Middle frontal gyrus (tissue), 1 donor: Measurements from ENCODE around the gene KRT34.
"Not testable (repeated sequence)": the region's sequence is repeated elsewhere in the genome, so short reads cannot be mapped to it uniquely, and the experiment has no call there.

Source experiments
- DNase-seq: peaks from one replicate; pipeline ENCODE4 v3.0.0-alpha.2; 2015; ENCODE audit warnings: low spot score; ENCODE audit errors: extremely low spot score

Gene KRT34

DNA sequence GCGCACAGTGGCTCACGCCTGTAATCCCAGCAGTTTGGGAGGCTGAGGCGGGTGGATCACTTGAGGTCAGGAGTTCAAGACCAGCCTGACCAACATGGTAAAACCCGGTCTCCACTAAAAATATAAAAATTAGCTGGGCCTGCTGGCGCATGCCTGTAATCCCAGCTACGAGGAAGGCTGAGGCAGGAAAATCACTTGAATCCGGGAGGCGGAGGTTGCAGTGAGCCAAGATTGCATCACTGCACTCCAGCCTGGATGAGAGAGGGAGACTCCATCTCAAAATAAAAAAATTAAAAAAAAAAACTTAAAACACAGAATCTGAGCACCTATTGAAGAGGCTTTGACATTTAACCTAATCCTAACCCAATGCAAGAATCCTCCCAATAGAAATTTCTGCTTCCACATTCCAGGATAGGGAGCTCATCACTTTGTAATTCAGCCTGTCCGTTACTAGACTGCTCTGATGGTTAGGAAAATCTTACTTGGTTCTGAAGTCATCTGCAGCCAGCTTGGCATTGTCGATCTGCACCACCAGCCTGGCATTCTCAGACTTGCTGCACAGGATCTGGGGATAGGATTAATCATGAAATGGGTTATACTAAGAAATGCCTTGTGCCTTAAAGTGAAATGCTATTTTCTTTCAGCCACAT is 14.6 kb downstream of the KRT34 start:
- DNase-seq: no peak

GRCh38 chr17:41366070-41366469 is 16.0 kb downstream of the KRT34 start:
- no peak for DNase-seq

DNA sequence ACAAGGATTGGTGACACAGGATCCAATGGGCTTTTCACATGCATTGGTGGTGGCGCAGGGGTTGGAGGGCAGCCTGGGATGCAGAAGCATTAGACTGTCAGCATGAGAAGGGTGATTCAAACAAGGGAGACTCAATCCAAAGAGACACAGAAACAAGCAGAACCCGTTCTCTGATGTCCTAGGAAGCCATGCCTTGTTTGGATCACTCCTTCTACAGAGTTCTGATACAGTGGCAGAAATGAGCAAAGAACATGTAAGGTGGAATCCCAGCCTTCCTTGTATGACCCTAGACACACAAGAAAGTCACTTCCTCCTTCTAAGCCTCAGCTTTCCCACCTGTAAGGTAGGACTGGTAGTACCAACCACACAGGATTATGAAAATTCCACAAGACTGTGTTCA is 18.2 kb downstream of the KRT34 start:
- DNase-seq: no peak

DNA sequence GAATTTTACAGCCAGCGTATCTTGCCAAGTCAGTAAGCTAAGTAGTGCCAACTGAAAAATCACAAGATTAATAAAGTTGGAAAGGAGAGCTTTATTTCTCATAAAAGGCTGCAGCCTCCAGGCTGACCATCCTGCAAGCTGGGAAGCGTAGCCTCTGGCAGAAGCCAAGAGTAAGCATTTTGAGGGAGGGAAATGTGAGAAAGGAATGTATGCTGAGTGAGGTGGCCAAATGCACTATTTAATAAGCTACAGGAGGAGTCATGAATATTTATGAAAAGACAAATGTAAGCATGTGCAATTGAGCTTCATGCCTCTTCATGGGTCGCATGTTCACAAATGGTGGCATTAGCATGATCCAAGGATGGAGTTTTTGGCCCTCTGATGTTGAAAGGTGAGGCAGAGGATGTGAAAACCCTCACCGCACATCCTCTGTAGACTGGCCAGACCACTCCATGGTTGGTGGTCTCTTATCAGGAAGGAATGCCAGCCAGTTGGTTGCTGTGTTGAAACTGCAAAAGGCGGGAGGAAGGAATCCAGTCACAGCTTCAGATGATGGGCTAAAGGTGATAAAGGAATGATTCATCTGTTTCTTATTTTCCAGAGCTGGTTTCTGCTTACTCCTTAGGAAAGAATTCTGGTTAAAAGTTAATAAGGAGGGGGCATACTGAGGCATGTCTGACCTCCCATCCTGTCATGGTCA is 21.7 kb downstream of the KRT34 start:
- no peak for DNase-seq

- no peak for DNase-seq
Measured at GRCh38 chr17:41354536-41354935, 27.6 kb downstream of the KRT34 start.

GRCh38 chr17:41352597-41353366 is 29.3 kb downstream of the KRT34 start:
- no peak for DNase-seq

- DNase-seq: no peak
Measured at GRCh38 chr17:41351177-41351576, 30.9 kb downstream of the KRT34 start.

DNA sequence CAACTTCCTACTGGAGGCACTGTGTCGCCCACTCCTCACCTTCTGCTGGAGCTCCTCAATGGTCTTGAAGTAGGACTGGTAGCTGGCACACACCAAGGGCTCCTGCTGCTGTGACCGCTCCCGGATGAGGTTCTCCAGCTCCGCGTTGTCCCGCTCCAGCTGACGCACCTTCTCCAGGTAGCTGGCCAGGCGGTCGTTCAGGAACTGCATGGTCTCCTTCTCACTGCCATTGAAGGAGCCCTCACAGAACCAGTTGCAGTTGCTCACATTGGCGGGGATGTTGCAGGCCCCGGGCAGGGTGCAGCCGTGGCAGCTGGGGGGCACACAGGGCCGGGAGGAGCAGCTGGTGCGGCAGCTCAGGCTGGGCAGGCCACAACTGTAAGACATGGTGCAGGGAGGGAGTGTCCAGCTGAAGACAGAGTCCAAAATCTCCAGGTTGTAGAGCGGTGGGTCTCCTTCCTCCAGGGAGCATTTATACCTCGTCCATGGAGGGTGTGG is 31.7 kb downstream of the KRT34 start, which contains the start of gene KRT33A:
TSS of gene KRT33A (minus strand) at position 448 of the 498 bp plus-strand sequence. CDS start at position 387, 61 bp downstream.
- not testable (repeated sequence) for DNase-seq

DNA sequence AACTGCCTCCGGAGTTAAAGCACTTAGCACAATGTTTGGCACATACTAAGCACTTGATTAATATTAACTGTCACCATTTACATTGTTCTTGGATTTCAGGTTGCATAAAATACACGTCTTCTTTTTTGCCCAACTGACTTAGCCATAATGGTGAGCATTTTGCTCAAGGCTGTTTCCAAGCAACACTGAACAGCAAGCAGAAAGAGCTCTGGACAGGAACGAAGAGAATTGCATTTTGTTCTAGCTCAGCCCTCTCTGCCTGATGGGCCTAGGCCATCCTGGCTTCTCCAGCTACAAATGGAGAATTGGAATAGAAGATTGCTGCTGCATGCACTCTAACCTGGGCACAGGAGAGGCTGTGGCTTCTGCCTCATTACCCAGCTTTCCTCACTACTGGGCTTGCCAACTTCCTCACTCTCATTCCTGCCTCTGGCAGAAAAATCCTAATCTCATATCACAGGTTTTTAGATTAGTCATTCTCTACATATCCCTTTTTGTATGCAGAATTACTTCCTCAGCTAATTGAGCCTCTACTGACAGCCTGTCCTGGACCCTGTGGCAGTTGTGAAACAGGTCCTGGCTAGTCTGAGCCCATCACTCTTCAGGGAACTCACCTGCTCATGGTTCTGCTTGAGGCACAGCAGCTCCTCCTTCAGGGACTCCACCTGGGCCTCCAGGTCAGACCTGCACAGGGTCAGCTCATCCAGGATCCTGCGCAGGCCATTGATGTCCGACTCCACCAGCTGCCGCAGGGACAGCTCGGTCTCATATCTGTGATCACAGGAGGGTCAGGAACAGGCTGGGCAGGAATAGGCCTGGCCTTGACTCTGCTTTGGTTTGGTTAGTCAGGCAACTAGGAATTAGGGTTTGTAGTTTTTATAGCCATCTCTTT is 34.0 kb downstream of the KRT34 start:
- DNase-seq: no peak

DNA sequence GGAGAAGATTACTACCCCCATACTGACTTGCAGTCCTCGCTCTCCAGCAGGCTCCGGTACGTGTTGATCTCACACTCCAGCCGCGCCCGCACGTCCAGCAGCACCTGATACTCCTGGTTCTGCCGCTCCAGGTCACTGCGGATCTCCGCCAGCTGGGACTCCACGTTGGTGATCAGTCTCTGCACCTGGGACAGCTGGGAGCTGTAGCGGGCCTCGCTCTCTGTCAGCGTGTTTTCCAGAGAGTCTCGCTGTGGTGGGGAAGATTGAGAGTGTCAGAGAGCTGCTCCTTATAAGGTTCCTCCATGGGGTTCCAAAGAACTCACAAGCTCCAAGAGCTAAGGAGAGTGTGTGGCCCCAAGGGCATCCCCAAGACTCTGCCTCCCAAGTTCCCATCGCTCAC is 35.7 kb downstream of the KRT34 start:
- DNase-seq: not testable (repeated sequence)

- no peak for DNase-seq
Measured at GRCh38 chr17:41345992-41346391, 36.1 kb downstream of the KRT34 start.

GRCh38 chr17:41343029-41343428 is 39.1 kb downstream of the KRT34 start:
- no peak for DNase-seq

DNA sequence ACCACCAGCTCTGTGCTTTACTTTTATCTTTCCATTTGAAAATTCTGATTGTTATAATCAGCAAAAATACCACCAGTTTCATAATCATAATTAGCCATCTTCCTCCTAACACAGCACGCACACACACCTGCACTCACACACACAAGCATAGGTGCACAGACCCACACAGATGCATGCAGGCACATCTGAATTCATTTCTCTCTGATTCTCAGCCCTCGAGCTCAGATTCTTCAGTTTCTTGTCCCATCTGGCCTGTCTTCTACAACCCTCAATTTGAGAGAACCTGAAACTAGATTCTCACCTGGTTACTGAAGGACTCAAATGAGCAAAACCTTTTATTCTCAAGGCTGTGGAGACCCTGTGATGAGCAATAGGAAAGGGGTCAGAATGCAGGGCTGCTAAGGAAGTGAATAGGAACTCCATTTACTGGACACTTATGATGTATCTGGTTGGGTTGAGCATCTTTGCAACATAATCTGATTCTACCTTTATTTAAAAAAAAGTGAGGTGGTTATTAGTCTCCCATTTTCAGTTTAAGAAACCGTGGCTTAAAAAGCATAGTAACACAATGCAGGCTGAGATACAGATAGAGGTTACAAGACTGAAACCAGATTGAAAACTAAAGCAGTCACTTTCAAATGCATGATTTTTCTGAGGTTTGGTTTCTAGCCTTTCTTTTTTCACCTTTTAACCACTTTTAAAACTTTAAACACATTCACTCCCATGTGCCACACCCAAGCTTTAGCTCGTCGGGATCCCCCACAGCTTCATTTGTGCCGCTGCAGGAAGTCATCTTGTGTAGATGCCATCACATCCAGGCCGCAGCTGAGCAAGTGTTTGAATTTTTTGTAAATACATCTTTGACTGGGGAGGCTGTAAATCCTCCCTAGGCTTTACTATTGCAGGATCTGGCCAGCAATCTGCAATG is 40.9 kb downstream of the KRT34 start:
- DNase-seq: no peak

- no peak for DNase-seq
Measured at GRCh38 chr17:41340494-41340893, 41.6 kb downstream of the KRT34 start.

DNA sequence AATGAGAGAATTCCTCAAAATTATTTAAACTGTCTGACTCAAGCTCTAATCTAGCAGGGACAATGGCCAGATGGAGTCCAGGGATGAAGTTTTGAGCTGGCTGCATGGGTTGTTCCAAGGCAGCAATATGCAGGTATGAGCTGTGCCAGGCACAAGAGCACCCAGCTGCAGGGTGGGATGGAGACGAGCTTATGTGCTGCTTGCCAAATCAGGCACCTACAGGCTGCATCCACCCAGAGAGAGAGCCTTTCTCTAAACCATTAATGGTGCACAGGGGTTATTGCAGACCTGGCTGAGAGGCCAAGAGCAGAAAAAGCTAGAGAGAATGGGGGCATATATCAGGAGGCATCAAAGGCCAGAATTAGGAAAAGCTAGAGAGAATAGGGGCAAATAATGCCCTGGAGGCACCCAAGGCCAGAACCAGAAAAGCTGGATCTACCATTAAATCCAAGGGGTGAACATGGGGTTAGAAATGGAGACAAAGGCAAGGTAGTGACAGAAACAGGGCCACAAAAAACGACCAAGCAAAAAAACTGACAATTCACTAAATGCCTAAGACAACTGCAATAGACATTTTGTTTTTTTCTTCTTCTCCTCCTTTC is 42.4 kb downstream of the KRT34 start:
- DNase-seq: no peak

GRCh38 chr17:41338961-41339485 is 43.1 kb downstream of the KRT34 start:
- no peak for DNase-seq

- no peak for DNase-seq
Measured at GRCh38 chr17:41335747-41336146, 46.4 kb downstream of the KRT34 start.

GRCh38 chr17:41334385-41335305 is 47.5 kb downstream of the KRT34 start:
- no peak for DNase-seq
